Neutrophil (primary cell): ENCODE results near the gene CFLAR.

ENCODE experiments used
- H3K27ac ChIP-seq: fragments of 200-600 bp; sonication (generic); 2 replicates; pipeline ENCODE4 v1.5.1; 2016; ENCODE audit warnings: mild to moderate bottlenecking, moderate library complexity
- H3K27me3 ChIP-seq: fragments of 200-600 bp; sonication (generic); 2 replicates; pipeline ENCODE4 v1.6.0; 2016; ENCODE audit warnings: mild to moderate bottlenecking
- H3K36me3 ChIP-seq: fragments of 200-600 bp; sonication (generic); 2 replicates; pipeline ENCODE4 v1.5.1; 2017
- H3K4me1 ChIP-seq, 2 experiments: fragments of 200-600 bp in 1 of 2; sonication (generic) in 1 of 2; 1 replicate in 1 of 2; 2 replicates in 1 of 2; pipeline versions ENCODE4 v1.5.1 to v1.6.1; 2013 to 2016; ENCODE audit warnings: low read depth in 1 of 2, low read length in 1 of 2, mild to moderate bottlenecking in 1 of 2, moderate library complexity in 1 of 2; ENCODE audit not compliant: control insufficient read depth in 1 of 2, insufficient read depth in 1 of 2
- H3K4me3 ChIP-seq, 2 experiments: fragments of 200-600 bp in 1 of 2; sonication (generic) in 1 of 2; 1 replicate in 1 of 2; 2 replicates in 1 of 2; pipeline ENCODE4 v1.5.1; 2013 to 2016; ENCODE audit warnings: low read depth in 1 of 2, low read length in 1 of 2, mild to moderate bottlenecking in 1 of 2, moderate library complexity in 1 of 2
- H3K9me3 ChIP-seq: fragments of 200-600 bp; sonication (generic); 2 replicates; pipeline ENCODE4 v1.5.1; 2016
- TF ChIP-seq, protein P1 (sequence below): fragments of 200-600 bp; sonication (generic); IDR thresholded peaks from 2 replicates; pipeline ENCODE4 v1.5.1; 2016; ENCODE audit warnings: antibody characterized with exemption

CFLAR gene

GRCh38 chr2:201107624-201108023 is 8.3 kb upstream of the CFLAR start:
- no peaks in the 10 kb centered on the region for H3K9me3 ChIP-seq
- no peaks in the 10 kb centered on the region for H3K27me3 ChIP-seq
- H3K4me3 ChIP-seq: no peak overlapping the region
- TF ChIP-seq, protein P1, sequence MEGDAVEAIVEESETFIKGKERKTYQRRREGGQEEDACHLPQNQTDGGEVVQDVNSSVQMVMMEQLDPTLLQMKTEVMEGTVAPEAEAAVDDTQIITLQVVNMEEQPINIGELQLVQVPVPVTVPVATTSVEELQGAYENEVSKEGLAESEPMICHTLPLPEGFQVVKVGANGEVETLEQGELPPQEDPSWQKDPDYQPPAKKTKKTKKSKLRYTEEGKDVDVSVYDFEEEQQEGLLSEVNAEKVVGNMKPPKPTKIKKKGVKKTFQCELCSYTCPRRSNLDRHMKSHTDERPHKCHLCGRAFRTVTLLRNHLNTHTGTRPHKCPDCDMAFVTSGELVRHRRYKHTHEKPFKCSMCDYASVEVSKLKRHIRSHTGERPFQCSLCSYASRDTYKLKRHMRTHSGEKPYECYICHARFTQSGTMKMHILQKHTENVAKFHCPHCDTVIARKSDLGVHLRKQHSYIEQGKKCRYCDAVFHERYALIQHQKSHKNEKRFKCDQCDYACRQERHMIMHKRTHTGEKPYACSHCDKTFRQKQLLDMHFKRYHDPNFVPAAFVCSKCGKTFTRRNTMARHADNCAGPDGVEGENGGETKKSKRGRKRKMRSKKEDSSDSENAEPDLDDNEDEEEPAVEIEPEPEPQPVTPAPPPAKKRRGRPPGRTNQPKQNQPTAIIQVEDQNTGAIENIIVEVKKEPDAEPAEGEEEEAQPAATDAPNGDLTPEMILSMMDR: no peak
- no peaks in the 10 kb centered on the region for H3K36me3 ChIP-seq
- no peak overlapping the region for H3K27ac ChIP-seq
- H3K4me1 ChIP-seq: peaks cover 5 to 12% of the 10 kb centered on the region in 2 experiments

GRCh38 chr2:201108341-201108740 is 7.6 kb upstream of the CFLAR start:
- no peaks in the 10 kb centered on the region for H3K27me3 ChIP-seq
- no peak overlapping the region for H3K4me3 ChIP-seq
- H3K27ac ChIP-seq: no peak overlapping the region
- H3K4me1 ChIP-seq: peaks cover 12 to 19% of the 10 kb centered on the region in 2 experiments
- no peaks in the 10 kb centered on the region for H3K9me3 ChIP-seq
- TF ChIP-seq, protein P1: no peak
- no peaks in the 10 kb centered on the region for H3K36me3 ChIP-seq

- H3K27me3 ChIP-seq: no peaks in the 10 kb centered on the region
- TF ChIP-seq, protein P1: no peak
Measured at GRCh38 chr2:201109186-201109585, 6.8 kb upstream of the CFLAR start.

DNA sequence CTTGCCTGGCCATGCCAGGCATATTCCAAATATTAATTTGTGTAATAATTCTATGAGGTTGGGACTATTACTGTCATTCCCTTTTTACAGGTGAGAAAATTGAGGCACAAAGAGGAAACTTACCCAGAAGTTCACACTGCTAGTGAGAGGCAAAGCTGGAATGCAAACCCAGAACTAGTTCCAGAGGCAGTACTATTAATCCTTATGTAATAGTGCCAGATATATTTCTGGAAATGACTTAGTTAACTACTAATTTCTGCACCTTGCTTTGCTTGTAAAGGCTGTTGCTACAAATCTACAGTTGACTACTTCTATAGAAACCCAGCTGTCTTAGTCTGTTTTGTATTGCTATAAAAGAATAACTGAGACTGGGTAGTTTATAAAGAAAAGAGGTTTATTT is 5.3 kb upstream of the CFLAR start:
- Histone ChIP-seq H3K36me3 (no peaks in the 10 kb centered on the region), H3K27ac (peak overlapping the region; percentile 42), H3K4me1 (peaks cover 33 to 40% of the 10 kb centered on the region in 2 experiments), H3K27me3 (no peaks in the 10 kb centered on the region), H3K9me3 (no peaks in the 10 kb centered on the region), H3K4me3 (no peak overlapping the region)
- TF ChIP-seq, protein P1: no peak

More at GRCh38 chr2:201109186-201109585, 6.8 kb upstream of the CFLAR start:
- H3K36me3 ChIP-seq: no peaks in the 10 kb centered on the region
- H3K4me1 ChIP-seq: peaks cover 19 to 26% of the 10 kb centered on the region in 2 experiments
- H3K27ac ChIP-seq: no peak overlapping the region
- no peak overlapping the region for H3K4me3 ChIP-seq
- no peaks in the 10 kb centered on the region for H3K9me3 ChIP-seq

DNA sequence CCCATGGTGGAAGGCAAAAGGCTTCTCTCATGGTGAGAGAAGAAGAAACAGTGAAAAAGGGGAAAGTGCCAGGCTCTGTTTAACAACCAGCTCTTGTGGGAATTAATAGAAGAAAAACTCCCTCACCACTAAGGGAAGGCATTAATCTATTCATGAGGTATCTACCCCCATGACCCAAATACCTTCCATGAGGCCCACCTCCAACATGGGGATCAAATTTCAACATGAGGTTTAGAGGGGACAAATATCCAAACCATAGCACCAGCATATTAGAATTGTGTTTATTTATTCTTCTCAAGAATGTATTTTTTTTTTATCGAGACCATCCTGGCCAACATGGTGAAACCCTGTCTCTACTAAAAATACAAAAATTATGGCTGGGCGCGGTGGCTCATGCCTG is 4.9 kb upstream of the CFLAR start:
- TF ChIP-seq, protein P1: no peak
- Histone ChIP-seq H3K27me3 (no peaks in the 10 kb centered on the region), H3K9me3 (no peaks in the 10 kb centered on the region), H3K27ac (peak overlapping the region; percentile 42), H3K36me3 (no peaks in the 10 kb centered on the region), H3K4me3 (no peak overlapping the region), H3K4me1 (peaks cover 35 to 43% of the 10 kb centered on the region in 2 experiments)

- Histone ChIP-seq H3K4me3 (peak overlapping the region; percentile 84 to 98), H3K4me1 (peaks cover 35 to 43% of the 10 kb centered on the region in 2 experiments), H3K27me3 (no peaks in the 10 kb centered on the region), H3K27ac (peak overlapping the region; percentile 99), H3K9me3 (no peaks in the 10 kb centered on the region), H3K36me3 (peaks cover 6% of the 10 kb centered on the region)
- TF ChIP-seq, protein P1: no peak
Measured at GRCh38 chr2:201114350-201114749, 1.6 kb upstream of the CFLAR start.
